ENCODE data around the gene SORBS2.
A peak's percentile ranks its signal among the peaks of the same experiment; 100 is the strongest.

Gene SORBS2

DNA sequence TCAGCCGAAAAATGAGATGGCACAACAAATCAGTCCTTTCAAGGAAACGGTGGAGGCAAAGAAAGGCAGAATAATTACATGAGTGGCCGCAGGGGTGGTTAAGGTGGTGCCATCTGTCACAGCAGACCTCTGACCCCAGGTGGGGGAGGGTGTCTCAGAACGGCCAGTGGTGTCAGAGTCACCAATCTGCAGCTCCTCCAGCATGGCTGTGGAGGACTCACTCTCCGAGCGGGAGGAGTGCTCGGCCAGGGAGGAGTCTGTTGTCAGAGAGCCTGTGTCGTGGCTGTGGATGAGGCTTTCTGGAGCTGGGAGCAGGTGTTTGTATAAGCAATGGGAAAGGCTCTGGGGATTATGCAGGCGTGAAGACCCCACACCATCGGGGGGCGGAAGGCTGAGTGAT, 146.3 kb downstream of the SORBS2 start:
- no peak for DNase-seq

DNA sequence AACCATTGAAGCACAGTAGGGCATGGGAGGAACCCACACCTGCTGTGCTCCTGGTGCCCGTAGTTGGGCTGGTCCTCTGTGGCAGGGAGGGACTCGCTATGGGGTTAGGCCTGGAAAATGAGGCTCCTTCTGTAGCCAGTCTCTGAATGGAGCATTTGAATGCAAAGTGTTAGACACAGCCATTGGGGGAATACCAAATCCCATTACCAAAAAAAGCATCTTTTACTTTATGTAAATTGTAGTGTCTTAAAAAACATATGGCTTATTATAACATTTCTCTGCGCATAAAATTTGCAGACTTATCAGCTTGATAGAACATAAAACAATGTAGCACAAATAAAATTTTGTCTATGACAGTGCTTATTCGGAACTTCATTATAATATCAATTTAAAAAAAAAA, 147.5 kb downstream of the SORBS2 start:
- no peak for DNase-seq

- DNase-seq, result no peak
Measured at GRCh38 chr4:185662030-185662778, 149.8 kb downstream of the SORBS2 start.

- no peak for DNase-seq
Measured at GRCh38 chr4:185660340-185660739, 151.7 kb downstream of the SORBS2 start.

DNA sequence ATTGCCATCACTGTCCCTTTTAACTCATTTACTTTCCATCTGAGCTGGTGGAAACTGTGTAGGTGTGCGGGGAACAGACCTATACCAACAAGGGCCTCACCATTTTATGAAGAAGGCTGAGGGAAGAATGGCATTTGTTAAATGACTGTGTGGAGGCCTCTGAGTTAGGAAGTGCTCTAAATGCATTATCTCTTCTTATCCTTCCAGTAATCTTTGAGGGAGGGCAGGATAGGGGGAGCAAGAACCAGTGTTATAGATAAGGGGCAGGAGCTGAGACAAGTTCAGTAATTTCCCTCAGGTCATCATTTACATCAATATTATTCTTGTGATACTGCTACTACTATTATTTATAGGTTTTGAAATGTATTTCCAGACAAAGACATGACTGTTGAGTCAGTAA, 154.3 kb downstream of the SORBS2 start:
- no peak for DNase-seq

DNA sequence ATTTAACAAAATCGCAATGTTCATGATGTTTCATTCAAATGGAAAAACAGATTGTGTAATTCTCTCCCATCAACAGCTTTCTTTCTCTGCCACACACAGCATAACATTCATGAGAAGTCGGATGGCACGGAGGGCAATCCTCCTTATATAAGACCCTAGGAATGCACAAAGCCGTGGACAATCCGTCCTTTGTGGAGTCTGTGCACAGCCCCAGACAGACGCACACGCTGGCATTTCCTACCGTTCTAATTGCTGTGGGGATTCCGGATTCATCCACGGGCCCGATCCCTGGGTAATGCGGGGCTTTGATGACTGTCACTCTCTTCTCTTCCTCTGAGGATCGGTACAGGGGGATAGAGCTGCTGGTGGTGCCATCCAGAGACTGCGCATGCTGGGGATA, 154.8 kb downstream of the SORBS2 start:
- DNase-seq, result no peak

DNA sequence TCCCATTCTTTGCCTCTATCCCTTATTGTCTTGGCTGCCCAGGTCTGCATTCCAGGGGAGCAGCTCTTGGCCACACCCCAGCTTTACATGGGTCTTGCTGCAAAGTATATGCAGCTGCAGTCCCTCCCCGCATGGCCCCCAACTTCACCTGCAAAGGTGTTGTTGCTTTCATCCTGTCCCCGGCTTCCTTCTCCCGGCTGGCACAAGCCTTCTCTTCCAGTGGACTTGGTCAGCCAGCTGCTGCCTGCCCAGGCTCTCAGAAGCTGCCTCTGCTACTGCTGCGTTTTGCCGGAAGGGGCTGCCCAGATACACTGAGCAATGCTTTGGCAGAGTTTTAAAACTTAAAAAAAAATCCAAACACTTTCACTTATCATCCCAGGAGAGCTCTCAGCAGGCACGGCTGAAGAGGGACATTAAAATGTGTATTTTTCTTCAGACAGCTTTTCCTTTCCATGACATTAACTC, 155.5 kb downstream of the SORBS2 start:
- no peak for DNase-seq

DNA sequence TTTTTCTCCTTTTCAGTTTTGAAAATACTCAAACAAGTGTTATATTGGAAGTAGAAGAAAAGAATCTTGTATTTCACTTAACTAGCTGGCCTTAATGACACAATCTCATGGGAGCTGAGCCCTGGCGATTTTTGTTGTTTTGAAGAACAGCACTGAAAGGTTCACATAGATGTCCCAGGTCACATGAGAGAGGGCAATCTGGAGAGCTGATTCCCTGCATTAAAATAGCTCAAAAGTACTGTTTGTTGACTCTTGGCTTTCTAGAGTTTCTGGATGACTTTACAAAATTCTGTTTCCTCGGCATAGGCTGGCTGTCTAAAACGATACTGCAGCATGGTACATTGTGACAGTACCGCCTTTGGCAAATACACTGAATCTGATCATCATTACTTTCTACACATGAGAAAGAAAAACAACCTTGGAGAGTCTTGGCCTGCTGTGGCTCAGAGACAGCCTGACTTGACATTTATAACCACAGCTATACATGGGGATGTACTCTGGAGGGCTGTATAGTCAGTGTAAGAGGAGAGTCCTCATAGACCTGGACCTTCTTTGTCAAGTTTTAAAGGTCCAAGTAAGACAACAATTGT, 156.9 kb downstream of the SORBS2 start:
- DNase-seq, result no peak

- no peak for DNase-seq
Measured at GRCh38 chr4:185654311-185654710, 157.7 kb downstream of the SORBS2 start.

GRCh38 chr4:185651851-185652250, 160.1 kb downstream of the SORBS2 start:
- DNase-seq, result no peak

DNA sequence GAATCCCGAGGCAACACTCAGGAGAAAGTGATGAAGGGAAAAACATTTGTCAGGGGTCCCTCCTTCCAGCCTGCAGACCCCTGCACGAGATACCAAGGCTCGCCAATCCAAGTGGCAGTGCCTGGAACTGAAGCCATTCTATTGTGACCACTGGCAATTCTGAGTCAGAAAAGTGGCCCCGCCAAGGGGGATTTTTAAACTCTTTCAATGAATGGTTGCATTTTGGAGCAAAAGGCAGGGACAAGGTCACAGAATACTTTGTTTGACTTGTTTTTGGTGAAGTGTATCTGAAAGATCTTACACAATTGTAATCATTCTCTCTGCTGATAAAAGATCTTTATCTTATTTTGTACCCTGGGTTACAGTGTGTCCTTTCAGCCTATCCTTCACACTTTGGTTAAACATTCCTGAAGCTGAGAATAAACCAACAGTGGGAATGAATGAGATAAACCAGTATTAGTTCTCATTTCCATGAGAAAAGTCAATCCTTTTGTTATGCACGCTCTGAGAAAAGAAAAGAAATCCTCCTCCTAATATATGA, 160.8 kb downstream of the SORBS2 start:
- no peak for DNase-seq

DNA sequence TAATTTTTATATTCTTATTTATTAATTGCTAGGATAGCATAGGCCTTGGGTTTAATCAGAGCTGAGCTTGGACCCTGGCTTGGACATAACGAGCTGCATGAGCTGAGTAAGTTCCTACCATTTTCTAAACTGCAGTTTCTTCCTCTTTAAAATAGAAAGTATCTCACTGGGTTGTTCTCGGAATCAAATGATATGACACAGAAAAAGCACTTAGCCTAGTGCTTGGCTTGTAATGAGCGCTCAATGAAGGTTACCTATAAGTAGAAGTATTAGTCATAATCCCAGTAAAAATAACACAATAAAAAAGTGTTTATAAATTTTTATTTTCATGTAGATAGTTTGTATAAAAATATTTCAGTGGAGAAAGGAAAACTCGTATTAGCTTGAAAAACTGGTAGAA, 163.4 kb downstream of the SORBS2 start:
- DNase-seq, result no peak

DNA sequence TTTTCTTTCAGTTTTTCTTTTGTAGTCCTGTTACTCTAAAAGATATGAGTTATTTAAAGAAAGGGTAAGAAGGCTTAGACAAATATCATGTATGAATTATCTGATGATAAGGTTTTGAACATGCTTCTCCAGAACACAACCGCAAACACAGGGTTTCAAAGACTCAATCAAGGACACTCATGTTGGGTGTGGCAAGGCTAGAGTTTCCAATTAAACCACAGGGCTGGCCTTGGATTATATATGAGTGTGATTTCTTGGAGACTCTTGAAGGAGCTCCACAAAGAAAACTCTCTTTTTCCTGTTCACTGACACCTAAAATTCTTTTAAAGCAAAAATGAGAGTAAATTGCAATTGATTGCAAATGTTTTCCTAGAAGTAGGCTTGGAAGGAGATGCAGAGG, 166.6 kb downstream of the SORBS2 start:
- DNase-seq, result no peak

DNA sequence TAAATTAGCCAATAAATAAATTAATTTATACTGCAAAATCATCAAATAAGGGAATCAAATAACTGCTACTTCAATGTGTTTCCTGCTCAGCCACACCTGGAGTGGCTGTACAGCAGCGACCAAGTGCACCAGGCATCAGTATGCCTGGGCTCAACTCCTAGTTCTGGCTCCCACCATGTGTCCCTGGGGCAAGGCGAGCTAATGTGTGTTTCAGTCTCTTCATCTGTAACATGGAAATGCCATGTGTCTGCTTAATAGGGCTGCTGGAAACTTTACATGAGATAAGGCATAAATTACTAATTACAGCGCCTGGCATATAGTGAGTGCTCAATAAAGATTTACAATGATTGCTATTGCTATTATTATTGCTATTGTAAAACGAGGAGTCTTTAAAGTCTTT, 167.6 kb downstream of the SORBS2 start:
- DNase-seq, result no peak

DNA sequence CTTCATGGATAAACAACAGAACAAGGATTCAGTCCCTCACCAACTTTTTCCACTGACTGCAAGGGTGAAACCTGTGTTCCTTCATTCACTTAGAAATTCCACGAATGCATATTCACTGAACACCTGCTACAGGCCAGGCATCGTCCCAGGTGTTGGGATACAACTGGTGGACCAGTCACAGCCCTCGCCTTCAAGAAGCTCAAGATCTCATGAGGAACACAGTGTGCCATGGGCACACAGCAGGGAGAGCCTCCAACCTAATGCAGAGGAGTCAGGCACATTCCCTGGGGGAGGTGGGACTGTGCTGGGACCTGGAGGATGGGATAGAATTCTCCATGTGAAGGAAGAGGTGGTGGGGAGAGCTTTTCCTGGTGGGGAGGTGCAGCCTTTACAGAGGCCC, 169.1 kb downstream of the SORBS2 start:
- DNase-seq, result no peak

- peak in 1 of 2 donors; percentile 25 for DNase-seq
Measured at GRCh38 chr4:185640811-185641675, 171.0 kb downstream of the SORBS2 start.

- no peak for DNase-seq
Measured at GRCh38 chr4:185638548-185639301, 173.3 kb downstream of the SORBS2 start.

DNA sequence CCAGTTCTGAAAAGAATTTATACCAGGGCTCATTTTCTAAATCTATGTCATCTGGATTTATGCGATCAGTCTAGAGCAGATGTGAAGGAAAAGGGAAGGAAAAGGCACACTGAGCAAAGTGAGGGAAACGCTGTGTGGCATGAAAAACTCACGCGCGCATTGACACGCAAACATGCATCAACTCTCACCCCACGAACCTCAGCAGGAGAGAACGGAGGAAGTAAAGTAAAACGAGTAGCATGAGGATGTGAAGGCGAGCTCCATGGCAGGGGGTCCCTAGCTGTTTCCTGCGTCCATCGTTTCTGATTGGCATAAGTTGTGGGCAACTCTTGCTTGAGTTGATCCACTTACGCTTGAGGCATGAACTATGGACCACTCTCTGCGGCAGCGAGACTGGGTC, 173.9 kb downstream of the SORBS2 start:
- no peak for DNase-seq

DNA sequence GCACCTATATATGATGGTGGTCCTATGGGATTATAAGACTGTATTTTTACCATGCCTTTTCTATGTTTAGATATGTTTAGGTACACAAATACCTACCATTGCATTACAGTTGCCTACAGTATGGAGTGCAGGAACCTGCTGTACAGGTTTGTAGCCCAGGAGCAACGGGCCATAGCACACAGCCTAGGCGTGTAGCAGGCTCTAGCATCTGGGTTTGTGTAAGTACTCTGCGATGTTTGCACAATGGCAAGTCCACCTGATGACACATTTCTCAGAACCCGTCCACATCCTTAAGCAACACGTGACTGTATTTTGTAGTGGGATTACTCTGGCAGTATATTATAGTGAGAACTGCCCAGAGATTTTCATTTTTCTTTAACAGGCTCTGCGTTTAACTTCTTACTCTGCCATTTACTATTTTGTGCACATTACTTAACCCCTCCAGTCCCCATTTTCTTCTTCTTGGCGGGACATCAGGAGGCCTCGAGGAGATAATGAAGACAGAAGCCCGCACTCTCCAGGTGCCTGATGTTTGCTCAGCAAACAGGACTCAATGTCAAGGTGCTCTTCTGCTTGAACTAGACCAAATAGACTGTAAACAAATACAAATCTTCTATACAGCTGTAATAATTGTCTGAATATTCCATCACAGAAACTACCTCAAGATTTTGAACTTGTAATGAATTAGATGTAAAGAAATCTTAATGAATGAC, 174.7 kb downstream of the SORBS2 start:
- no peak for DNase-seq

DNA sequence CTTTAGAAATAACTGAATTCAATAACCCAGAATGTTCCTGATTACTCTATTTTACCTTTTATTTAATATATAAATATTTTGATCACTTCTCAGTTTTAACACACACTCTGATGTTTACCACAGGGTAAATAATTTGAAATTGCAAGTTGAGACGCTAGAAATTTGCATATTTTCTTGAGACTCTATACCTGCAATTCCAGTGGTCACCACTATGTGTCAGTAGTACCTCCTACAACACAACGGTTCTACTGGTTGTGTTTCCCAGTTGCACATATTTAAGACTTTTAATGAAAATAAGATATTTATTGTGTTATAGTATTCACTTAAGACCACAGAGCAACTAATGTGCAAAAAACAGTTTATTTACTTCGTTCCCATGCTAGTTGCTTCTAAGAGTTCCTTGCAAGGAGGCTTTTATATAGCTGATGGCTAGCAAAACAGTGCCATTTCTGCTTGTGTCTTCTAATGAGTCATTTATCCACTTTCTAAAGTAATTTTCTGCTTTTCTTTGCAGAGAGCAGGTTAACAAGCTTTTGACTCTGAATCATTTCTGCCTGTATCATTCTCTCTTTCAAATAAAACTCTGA, 177.8 kb downstream of the SORBS2 start:
- DNase-seq, result no peak

DNA sequence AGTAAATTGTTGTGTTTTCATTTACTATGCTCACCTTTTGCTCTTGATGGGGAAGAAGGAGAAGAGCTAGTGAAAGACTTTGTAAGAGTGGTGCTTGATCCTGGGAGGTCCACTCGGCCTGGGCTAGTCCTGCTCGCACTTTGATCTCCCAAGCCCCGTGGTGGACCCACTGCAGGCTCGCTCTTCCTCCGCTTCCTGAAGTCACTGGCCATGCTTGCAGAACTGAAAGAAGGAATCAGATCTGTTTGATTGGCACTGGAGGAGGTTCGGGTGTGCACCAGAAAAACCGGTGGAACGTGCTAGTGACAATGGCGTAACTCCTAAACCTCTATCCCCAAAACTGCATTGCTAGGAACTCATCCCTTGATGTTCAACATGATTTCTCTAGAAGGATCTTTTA, 185.2 kb downstream of the SORBS2 start:
- no peak for DNase-seq

DNA sequence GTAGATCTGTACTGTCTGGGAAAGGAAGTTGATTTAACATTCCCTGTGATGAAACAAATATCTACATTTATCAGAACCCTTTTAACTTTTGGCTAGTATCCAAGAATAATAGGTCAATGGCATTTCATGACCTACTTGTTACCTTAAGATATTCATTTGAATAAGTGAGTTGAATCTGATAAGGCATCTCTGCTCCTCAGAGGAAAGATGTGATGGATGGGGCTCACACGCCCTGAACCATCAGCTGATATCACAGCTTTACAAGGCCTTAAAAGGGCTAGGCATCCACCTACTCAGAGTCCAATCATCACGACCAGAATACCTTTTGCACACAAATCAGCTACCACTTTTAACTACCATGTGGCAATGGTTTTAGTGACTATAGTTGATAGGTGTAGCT, 186.5 kb downstream of the SORBS2 start:
- DNase-seq, result no peak

All from CD4-positive, alpha-beta T cell treated with Interferon alpha-2 for 1 hour (primary cell).